Left colon (tissue), 2 donors: ENCODE results near the gene MRTFA. TPM values are rescaled to one million over a fixed set of nuclear protein-coding genes. Genes with fewer than 3 reads are reported as not detected.

Source experiments
- ATAC-seq: fragments of 200-7000 bp; cut with Tn5 transposase; one replicate; pipeline ENCODE4 v1.9.1; 2020; ENCODE audit warnings: mild to moderate bottlenecking, moderate library complexity
- DNase-seq, 2 donors: peaks; one replicate each; pipeline ENCODE4 v3.0.0-alpha.2; 2020
- intact Hi-C, 2 donors: fragments of 100-400 bp; cut with DNase I in 1 of 2; cut with micrococcal nuclease in 1 of 2; formaldehyde crosslinking; loops; one replicate each; pipeline versions ENCODE4 v1.11.2 to v1.14.0; 2022; cut with DNase I, micrococcal nuclease
- total RNA-seq, 2 donors: library from RNA; stranded (reverse); fragmentation: NEBNext Ultra II Directional; extraction: Animal tissue kit (Norgen Biotek cat#: 25700); gene quantifications; one replicate each; pipeline ENCODE4 v1.2.1, GENCODE V29; 2021
- donor health status: DM: no; HTN: no; CAD: no.
- donor health status: DM: yes; HTN: yes; CAD: no.

The MRTFA gene
- total RNA-seq, 2 donors from 2014 or later, result 42.1 to 44.4 TPM

DNA sequence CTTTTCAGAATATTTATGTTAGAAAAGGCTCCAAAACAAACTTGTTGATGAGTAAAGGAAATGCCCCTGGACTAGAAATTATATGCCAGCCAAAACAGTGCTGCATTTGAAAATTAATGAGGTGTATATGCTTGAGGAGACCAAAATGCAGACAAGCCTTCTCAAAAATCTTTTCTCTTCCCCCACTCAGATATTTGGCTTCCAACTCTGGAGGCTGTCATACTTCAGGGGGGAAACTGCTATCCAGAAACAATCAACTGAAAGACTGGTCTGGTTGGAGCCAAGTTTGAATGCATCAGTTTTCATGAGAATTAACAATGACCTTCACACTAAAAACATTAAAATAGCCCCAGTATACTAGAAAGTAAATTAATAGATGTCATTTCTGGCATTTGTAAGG, 167.9 kb downstream of the MRTFA start:
- intact Hi-C loops, result no loop called here
- no peak for DNase-seq
- ATAC-seq, result no peak

DNA sequence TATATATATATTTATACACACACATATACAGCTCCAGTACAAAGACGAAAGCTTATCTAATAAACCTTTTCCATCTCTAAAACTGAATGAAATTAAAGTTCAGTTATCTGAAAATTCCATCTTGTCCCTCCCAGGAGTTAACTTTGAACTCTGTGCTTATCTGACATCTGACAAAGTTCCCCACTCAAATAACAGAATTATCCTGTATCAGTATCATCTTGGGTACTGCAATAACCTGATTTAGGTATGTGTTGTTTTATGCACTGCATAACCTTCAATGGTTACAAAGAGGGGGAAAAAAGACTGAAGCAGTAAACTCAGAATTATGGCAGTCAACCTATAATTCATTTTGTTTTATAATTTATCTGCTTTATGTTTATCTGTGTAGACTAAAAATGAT, 169.5 kb downstream of the MRTFA start:
- ATAC-seq (no peak), DNase-seq (no peak)
- intact Hi-C loops, result no loop called here

DNA sequence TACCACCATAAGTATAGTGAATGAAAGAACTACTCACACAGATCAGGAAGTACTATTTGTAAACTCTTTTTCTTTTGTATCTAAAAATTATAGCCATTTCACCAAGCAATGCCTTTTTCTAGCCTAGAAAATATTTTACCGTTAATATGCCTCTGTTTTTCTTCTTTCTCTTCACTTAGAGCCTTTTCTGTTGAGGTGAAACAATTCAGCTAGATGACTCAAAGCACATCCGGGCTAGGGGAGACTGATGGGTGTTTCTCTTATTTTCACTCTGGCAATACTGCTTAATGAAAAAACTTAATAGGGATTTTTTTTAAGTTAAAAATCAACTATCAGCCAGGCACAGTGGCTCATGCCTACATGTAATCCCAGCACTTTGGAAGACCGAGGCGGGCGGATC, 172.8 kb downstream of the MRTFA start:
- intact Hi-C loops, result no loop called here
- no peak for ATAC-seq
- DNase-seq, result no peak

DNA sequence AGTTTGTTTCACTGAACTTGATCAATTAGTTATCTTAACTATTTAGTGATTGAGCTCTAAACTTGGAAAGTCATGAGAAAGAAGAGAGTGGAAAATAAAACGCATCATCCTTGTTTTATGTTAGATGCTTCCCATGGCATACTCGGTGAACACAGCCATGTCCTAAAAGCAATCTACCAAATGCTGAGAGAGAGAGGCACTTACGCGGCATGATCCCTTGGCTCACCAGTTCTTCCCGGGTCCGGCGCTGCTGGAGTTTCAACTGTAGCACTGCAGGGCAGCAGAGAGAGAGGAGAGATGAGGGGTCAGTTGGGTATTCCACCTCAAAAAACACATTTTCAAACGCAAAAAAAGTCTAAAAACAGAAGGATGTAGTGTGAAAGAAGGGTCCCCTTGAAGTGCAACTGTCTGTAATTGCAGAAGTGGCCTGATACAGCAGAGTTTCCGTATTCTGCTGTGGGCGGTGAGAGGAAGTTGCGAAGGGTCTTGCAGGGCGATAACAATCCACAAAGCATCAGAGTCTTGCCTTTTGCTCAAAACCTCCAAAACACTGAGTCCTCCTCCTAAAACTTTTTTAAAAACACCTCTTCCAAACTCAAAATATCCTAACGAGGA, 173.4 kb downstream of the MRTFA start:
- DNase-seq, result no peak
- intact Hi-C loops, result no loop called here
- no peak for ATAC-seq

DNA sequence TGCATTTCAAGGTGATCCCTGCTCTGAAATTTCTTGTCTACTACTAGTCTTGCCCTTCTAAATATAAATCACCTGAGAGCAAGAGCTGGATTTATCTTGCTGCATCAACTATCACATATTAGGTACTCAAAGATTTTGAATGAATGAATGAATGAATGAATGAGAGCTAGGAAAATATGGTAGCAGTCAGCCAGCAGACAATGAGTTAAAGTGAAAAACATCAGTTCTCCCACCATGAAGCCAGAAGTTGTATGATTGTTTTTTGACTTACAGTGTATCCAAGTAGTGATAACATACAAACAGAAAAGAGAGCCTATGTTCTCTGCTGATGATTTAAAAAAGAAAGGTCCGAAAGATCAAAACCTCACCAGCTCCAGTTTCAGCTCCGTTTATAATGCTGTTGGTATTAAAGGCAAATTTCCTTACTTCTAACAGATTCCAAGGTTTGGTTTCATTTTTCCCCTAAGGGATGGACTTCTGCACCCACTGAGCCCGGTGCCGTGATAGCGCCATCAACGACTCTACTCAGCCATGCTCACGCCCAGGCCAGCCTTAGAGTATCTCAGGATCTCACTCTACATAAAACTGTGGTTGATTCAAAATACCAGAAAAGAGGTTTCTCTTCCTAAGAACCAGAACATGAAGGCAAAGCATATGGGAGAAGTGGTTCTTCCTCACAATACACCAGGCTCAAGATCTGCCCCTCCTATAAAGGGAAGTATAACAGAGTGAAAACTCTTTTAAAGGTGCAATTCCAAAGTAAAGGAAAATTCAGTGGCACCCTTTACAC, 174.1 kb downstream of the MRTFA start:
- ATAC-seq (peak; percentile 26), DNase-seq (no peak)
- intact Hi-C loops, result no loop called here

DNA sequence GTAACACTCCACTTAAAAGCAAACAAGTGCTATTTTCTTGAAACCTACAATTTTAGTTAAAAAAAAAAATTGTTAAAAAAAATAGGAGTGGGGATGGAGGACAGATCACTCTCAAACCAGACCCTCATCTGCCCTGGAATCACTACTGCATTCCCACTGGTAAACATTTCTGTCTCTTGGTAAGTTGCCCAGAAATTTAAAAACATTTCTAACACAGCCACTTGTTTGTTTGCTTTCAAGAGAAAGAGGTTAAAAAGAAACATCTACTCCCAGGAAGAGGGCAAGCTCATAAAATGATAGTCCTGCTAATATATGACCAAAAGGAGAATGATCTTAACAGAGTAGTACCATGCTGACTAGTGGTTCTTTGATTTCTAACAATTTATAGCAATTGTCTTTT, 182.8 kb downstream of the MRTFA start:
- intact Hi-C loops, result no loop called here
- ATAC-seq (no peak), DNase-seq (no peak)

DNA sequence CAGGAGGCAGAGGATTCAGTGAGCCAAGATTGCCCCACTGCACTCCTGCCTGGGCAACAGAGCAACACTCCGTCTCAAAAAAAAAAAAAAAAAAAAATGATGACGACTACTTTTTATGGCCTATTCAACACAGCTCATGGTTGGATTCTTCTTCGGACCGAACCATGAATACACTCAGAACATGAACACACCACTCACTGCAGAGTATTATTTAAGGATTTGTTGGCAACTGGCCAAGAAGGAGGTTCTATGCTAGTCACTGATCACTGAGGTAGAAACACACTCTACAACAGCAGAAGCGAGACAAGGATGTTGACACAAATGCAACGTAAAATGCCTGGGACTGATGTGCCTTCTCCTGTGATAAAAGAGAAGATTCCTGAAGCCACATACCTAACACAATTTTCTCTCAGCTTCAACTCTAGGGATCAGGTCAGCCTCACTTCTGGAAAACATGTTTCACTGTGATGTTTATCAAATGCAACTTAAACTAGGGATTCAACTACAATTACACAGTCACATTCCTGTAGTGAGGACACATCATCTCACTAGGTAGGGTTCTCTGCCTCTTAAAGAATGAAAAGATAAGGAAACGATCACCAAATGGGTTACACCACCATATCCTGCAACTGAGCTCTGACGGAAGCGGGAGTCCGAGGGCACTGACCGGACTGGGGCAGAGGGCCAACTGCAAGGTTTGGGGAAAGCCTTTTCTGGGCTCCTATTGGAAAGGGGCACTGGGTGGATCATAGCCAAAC, 183.6 kb downstream of the MRTFA start:
- ATAC-seq, result no peak

DNA sequence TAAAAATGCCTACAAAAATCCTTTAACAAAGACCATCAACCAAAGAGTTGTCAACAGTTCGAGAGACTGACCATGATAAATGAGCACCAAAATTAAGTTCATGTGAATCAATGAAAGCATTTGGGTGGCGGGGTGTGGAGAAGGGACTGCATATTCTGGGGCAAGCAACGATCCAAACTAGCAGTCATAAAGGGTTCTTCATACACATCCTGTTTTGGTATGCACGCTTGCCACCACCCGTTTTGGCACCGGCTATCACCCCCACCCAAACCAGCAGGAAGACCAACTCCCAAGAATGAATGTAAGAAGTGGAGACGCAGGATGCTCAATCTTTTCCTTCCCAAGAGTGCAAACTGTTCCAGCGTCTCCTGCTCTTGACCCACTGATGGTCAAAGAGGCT, 185.3 kb downstream of the MRTFA start:
- ATAC-seq (no peak), DNase-seq (no peak)
- intact Hi-C loops, result no loop called here

More for the DNA sequence above, 183.6 kb downstream of the MRTFA start:
- no peak for DNase-seq
- intact Hi-C loops, result no loop called here

DNA sequence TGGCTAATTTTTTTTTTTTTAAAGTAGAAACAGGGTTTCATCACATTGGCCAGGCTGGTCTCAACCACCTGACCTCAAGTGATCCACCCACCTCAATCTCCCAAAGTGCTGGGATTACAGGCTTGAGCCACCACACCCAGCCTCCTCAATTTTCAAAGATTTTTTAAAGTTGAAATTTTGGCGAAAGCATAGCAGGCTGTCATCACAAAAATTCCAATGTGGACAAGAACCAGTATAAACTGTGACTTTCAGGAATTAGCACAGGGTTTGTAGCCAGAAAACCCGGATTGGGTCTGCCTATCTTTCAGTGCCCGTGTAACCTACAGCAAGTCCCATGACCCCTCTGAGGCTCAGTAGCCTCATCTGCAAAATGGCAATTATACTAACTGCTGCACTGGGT, 185.9 kb downstream of the MRTFA start:
- ATAC-seq (no peak), DNase-seq (no peak)
- intact Hi-C loops, result no loop called here

DNA sequence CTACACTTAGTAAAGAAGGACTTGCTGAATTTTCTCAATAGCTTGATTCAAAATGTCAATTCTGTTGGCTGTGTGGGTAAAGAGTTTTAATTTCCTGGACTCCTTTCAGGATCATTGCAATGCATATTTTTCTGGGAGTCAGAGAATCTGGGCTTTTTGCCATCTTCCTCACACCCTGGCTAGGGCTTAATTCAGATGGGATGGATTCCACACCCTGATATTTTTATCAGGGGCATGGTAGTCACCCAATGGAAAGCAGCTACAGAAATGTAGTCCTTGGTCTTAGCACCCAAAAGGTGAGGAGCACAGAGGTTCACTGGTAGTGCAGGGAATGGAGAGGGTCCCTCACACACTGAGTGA, 186.9 kb downstream of the MRTFA start:
- ATAC-seq (no peak), DNase-seq (no peak)
- intact Hi-C loops, result no loop called here

DNA sequence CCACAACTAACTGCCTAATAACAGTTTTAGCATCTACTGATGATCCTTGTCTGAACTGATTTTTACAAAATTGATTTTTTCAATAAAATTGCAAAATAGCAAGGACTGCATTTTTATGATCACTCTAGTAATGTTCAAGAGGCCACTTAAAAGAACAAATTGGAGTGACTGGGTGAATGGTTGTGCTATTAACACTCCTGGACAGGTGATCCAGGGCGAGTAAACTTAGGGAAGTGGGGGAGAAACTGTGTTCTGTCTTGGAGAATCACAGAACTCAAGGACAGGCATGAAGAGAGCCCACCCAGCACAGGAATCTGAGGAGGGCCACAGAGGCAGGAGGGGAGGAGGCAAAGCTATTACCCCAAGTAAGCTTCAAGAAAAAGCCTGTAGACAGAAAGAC, 190.3 kb downstream of the MRTFA start:
- no peak for ATAC-seq

DNA sequence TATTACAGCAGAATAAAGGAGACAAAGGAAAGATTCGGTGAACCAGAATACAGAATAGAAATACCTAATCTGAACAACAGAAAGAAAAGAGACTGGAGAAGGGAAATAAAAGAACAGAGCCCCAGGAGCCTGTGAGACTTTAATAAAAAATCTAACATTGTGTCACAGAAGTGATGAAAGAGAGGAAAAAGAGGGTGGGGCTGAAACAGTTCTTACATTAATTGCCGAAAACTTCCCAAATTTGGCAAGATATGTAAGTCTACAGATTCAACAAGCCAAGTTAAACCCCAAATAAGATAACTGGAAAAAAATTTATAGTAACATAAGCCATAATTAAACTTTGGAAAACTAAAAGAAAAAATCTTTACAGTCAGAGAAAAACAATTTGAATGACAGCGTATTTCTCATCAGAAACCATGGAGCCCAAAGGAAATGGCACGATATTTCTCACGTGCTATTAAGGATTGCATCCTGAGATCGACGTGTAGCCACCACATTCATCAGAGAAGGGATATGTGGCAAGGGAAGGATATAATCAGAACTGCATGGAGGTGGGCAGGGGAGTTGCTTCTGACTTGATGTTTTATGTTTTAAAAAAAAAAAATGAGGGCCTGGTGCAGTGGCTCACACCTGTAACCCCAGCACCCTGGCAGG, 192.2 kb downstream of the MRTFA start:
- intact Hi-C loops, result no loop called here
- ATAC-seq (no peak), DNase-seq (no peak)

More for the DNA sequence above, 190.3 kb downstream of the MRTFA start:
- no peak for DNase-seq
- intact Hi-C loops, result no loop called here

DNA sequence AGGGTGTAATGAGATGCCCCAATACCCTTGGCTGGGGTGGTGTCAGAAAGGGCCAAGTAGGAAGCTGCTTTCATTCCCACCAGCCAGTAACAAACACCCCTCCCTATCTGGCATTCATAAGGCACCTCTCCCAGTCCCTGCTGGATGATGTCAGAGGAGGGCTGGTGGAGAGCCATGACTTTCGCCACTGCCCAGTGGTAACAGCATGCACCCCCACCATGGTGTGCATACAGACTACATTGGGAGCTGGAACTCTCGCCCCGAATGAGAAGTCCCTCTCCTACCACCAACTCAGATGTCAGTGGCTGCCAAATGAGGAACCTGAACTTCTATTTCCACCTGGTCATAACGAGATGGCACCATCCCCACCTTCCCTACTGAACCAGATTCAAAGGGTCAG, 192.8 kb downstream of the MRTFA start:
- DNase-seq (no peak), ATAC-seq (no peak)
- intact Hi-C loops, result no loop called here

DNA sequence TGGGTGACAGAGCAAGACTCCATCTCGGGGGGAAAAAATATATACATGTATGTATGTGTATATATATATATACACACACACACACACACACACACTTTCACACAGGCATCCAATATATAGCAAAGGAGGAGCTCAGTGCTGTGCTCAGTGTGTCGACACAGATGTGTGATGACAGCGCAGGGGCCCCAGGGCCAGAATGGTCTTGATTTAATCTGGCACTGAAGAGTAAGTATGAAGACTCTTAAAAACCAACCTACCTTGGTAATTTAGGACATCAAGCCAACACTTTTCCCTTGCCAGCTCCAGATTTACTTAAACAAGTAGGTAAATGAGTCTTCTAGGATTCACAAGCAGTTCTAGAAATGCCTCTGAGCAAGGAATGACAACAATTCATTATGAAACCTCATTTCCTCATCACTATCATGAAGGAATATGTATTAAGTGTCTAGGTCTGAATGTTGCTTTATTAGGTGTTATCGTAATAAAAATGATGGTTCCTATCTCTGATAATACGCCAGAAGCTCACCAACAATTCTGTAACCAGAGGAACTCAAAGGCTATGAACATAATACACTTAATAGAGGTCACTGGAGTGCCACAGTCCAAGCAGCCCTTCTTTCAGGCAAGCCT, 194.6 kb downstream of the MRTFA start:
- no peak for ATAC-seq
- DNase-seq, result no peak
- intact Hi-C loops, result no loop called here

DNA sequence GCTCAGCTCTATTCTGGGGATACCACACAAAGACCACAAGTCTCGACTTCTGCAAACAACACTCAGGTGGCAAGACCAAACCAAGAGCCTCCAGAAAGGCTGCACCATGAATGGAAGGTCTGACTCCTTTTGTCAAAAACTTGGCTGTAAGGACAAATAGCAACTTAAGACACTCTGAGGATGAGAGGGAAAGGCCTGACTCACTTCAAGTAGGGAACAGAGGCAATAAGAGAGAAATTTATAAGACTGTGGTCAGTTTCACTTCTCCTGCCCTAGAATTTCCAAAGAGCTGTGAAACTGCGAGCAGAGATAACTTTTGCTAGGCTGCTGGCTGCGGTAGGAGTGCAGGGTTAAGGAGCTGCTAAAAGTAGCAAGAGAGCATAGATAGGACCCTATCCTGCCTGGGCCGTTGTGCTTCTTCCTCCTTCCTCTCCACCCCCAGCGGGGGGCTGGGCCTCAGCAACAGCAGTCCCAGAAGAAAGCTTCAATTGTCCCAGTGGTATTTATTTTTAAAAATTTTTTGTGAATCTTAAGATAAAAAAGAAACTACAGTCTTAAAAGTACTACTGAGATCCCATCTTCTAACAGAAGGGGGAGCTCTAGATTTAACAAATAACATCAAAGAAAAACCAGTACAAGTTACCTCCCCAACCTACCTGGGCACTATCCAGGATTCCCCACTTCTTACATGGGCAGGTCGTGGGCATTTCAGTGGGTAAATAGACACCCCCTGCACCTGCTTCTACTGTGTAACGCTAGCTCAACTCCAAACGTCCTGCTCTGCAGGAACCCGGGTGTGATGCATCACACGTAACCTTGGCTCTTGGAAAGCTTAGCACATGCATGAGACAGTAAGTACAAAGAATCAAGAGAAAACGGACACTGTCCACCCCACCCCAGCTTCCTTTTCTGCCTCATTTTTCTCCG, 199.8 kb downstream of the MRTFA start:
- DNase-seq (peak in 1 of 2 donors; percentile 24), ATAC-seq (peak; percentile 73)
- intact Hi-C loops, result loop anchor here in 1 of 2 donors (2.0 to 10.0 kb wide), 2 partner anchors 48 to 210 kb away; no protein-coding TSS in a partner anchor

DNA sequence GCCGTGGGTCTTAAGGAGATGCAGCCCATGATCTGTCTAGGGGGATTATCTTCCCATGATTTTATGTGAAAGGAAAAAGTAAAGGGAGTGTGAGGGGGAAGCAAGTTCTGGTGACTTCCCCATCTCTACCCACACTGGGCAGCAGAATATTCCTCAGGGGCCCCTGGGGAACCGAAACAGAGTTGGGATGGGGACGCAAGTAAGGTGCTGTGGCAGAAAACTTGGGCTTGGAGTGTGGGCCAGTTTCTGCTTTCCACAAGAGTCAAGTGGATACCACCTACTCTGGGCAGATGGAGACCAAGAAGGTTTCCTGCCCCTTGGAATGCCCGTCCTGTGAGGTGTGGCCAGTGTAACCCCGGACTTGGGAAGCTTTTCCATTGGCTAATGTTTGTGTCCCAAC, 201.8 kb downstream of the MRTFA start:
- ATAC-seq, result no peak
- intact Hi-C loops, result loop anchor here in 1 of 2 donors (10.0 kb wide), 1 partner anchor 50 kb away; no protein-coding TSS in a partner anchor
- no peak for DNase-seq

DNA sequence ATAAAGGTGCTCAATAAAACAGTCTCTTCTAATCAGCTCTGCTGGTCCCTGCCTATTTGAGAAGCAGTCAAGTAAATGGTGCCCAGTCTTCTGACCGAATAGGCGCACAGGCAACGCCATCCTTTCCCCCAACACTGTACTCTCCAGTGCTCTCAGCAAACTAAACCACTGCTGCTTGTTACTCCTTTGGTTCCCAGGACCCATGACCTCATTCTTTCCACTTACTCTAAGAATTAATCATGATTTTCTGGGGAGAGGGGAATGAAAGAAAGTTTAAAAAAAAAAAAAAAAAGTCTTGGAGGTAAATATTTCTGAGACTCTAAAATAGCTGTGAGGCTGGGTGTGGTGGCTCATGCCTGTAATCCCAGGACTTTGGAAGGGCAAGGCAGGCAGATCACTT, 202.4 kb downstream of the MRTFA start:
- ATAC-seq (no peak), DNase-seq (no peak)
- intact Hi-C loops, result loop anchor here in 1 of 2 donors (10.0 kb wide), 1 partner anchor 51 kb away; no protein-coding TSS in a partner anchor
